GM12878 (cell line): ENCODE measurements around the gene HRCT1. TPM values are rescaled to one million over a fixed set of nuclear protein-coding genes. Genes with fewer than 3 reads are reported as not detected.

Source experiments
- ATAC-seq: fragments of 200-7000 bp; cut with Tn5 transposase; 3 replicates; pipeline ENCODE4 v1.9.1; 2020; ENCODE audit warnings: mild to moderate bottlenecking, moderate library complexity
- BruUV-seq: library from RNA; stranded (reverse); fragments of 400-500 nt; replicated peaks from 2 replicates; lab custom pipeline; 2021; lab: Mats Ljungman, UMichigan
- CTCF ChIA-PET: fragments of 300-600 bp; sonication (Branson Sonifier 250); formaldehyde crosslinking; extraction: SDS; loops from one replicate; lab custom pipeline; 2021; ENCODE audit warnings: inconsistent platforms; lab: Yijun Ruan, JAX
- POLR2A ChIA-PET: fragments of 350-600 bp; formaldehyde crosslinking; extraction: SDS; loops from one replicate; lab custom pipeline; 2021; ENCODE audit warnings: inconsistent platforms; lab: Charles Lee
- RAD21 ChIA-PET: fragments of 300-600 bp; sonication (Branson Sonifier 250); formaldehyde crosslinking; loops from one replicate; lab custom pipeline; 2023; ENCODE audit warnings: antibody characterized with exemption; ENCODE audit not compliant: unreplicated experiment; lab: Charles Lee
- SMC1A ChIA-PET: fragments of 300-600 bp; sonication (Branson Sonifier 250); formaldehyde crosslinking; loops from one replicate; lab custom pipeline; 2023; ENCODE audit not compliant: unreplicated experiment, uncharacterized antibody; lab: Charles Lee
- DNase-seq: peaks from one replicate; pipeline ENCODE4 v3.0.0-alpha.2; 2011; ENCODE audit warnings: low read depth, low spot score
- FAIRE-seq: peaks from 3 replicates; lab custom pipeline; 2011; peaks lifted over from hg19 to GRCh38; lab: Jason Lieb, UNC
- H2AFZ ChIP-seq: 2 replicates; pipeline ENCODE4 v1.6.0; 2011; ENCODE audit warnings: low read depth, low read length, control low read depth; ENCODE audit not compliant: control insufficient read depth
- H3K27ac ChIP-seq: 2 replicates; pipeline ENCODE4 v1.5.1; 2011; ENCODE audit warnings: control low read depth; ENCODE audit not compliant: control insufficient read depth, insufficient read depth
- H3K27me3 ChIP-seq, 2 experiments: replicated peaks in 1 of 2; 2 replicates each; pipeline versions ENCODE4 v1.6.0 to v1.6.1; 2011; ENCODE audit warnings: low read length in 1 of 2; ENCODE audit not compliant: control insufficient read depth in 2 of 2, insufficient read depth in 2 of 2
- H3K36me3 ChIP-seq, 2 experiments: 2 replicates each; pipeline ENCODE4 v1.5.1; 2011; ENCODE audit warnings: low read length in 1 of 2; ENCODE audit not compliant: control insufficient read depth in 2 of 2, insufficient read depth in 2 of 2
- H3K4me1 ChIP-seq: 2 replicates; pipeline ENCODE4 v1.6.1; 2011; ENCODE audit warnings: mild to moderate bottlenecking, low read length, moderate library complexity, mixed read lengths; ENCODE audit not compliant: control insufficient read depth, insufficient read depth
- H3K4me2 ChIP-seq: 2 replicates; pipeline ENCODE4 v1.6.0; 2011; ENCODE audit warnings: control low read depth; ENCODE audit not compliant: control insufficient read depth, insufficient read depth
- H3K4me3 ChIP-seq: fragments of 200-600 bp; sonication (generic); 2 replicates; pipeline ENCODE4 v1.5.1; 2016
- H3K79me2 ChIP-seq: 2 replicates; pipeline ENCODE4 v1.6.0; 2011; ENCODE audit warnings: low read length; ENCODE audit not compliant: control insufficient read depth, insufficient read depth
- H3K9ac ChIP-seq: 2 replicates; pipeline ENCODE4 v1.8.0; 2011; ENCODE audit warnings: low read length, control low read depth, mixed read lengths; ENCODE audit not compliant: control insufficient read depth, insufficient read depth
- H3K9me3 ChIP-seq: replicated peaks from 3 replicates; pipeline ENCODE4 v1.5.1; 2011; ENCODE audit warnings: mild to moderate bottlenecking, low read length; ENCODE audit not compliant: control insufficient read depth, insufficient read depth
- H4K20me1 ChIP-seq: 2 replicates; pipeline ENCODE4 v1.6.0; 2011; ENCODE audit not compliant: control insufficient read depth, insufficient read depth
- BACH1 ChIP-seq: fragments of 450-650 bp; IDR thresholded peaks from 2 replicates; pipeline ENCODE4 v1.6.1; 2017; ENCODE audit warnings: mild to moderate bottlenecking, borderline replicate concordance
- CHD1 ChIP-seq: IDR thresholded peaks from 2 replicates; pipeline ENCODE4 v1.6.1; 2012; ENCODE audit warnings: low read depth, low read length, improper control_type of control experiment
- CHD2 ChIP-seq: IDR thresholded peaks from 2 replicates; pipeline ENCODE4 v1.6.1; 2011; ENCODE audit warnings: low read depth, low read length, improper control_type of control experiment, borderline replicate concordance
- ESRRA ChIP-seq: IDR thresholded peaks from 2 replicates; pipeline ENCODE4 v1.6.1; 2012; ENCODE audit warnings: mild to moderate bottlenecking, low read length, improper control_type of control experiment
- GABPA ChIP-seq: IDR thresholded peaks from 2 replicates; pipeline ENCODE4 v1.6.1; 2014; ENCODE audit warnings: antibody characterized with exemption, low read depth, mild to moderate bottlenecking, inconsistent platforms
- NFYA ChIP-seq: IDR thresholded peaks from 2 replicates; pipeline ENCODE4 v1.6.1; 2011; ENCODE audit warnings: low read depth, mild to moderate bottlenecking, low read length, improper control_type of control experiment, borderline replicate concordance
- RCOR1 ChIP-seq: conservative IDR thresholded peaks from 2 replicates; pipeline ENCODE4 v1.6.1; 2012; ENCODE audit warnings: low read depth, low read length, improper control_type of control experiment
- WGBS: methylation state at CpG from one replicate; pipeline ENCODE4 v1.1.6; 2016; ENCODE audit warnings: low lambda C conversion rate; ENCODE audit not compliant: insufficient replicate concordance, insufficient coverage; ENCODE audit errors: missing lambda C conversion rate; 5-methylcytosine and 5-hydroxymethylcytosine counted together
- in situ Hi-C: fragments of 300-500 bp; cut with MboI; formaldehyde crosslinking; loops from 9 replicates; pipeline ENCODE4 v1.14.3; 2018; ENCODE audit warnings: mixed read lengths
- intact Hi-C: fragments of 100-400 bp; cut with micrococcal nuclease; formaldehyde crosslinking; loops from one replicate; pipeline ENCODE4 v1.14.2; 2022; ENCODE audit not compliant: unreplicated experiment
- polyA plus RNA-seq, 11 experiments: library from polyadenylated mRNA; depleted of rRNA in 4 of 11; unstranded in 6 of 11; stranded (reverse) in 5 of 11; fragments of >200 nt; fragmentation: Nextera tagmentation in 4 of 11; fragmentation: Illumina TruSeq in 1 of 11; extraction: Ambion mirVana in 4 of 11; extraction: Trizol in 1 of 11; gene quantifications; 1 replicate in 1 of 11; 2 replicates in 10 of 11; pipeline versions ENCODE4 v1.2.1 to v1.2.3, GENCODE V29; 2011 to 2016; ENCODE audit warnings: inconsistent platforms in 2 of 11, missing spikeins in 2 of 11, low read depth in 1 of 11
- total RNA-seq, 4 experiments: library from RNA; depleted of rRNA in 3 of 4; stranded (reverse); fragments of >200 nt in 3 of 4; fragmentation: Illumina TruSeq in 1 of 4; extraction: Trizol in 1 of 4; gene quantifications; 2 replicates each; pipeline versions ENCODE4 v1.2.1 to v1.2.3, GENCODE V29; 2013 to 2021
- TF ChIP-seq, protein P1 (sequence below): fragments of 450-650 bp; IDR thresholded peaks from 2 replicates; pipeline ENCODE4 v1.6.1; 2017; ENCODE audit warnings: mild to moderate bottlenecking, moderate library complexity

The HRCT1 gene
- total and polyA plus RNA-seq, 10 of the 15 experiments (the other 5 are each of a cell fraction or from before 2014, with no cell fraction given), result not detected

DNA sequence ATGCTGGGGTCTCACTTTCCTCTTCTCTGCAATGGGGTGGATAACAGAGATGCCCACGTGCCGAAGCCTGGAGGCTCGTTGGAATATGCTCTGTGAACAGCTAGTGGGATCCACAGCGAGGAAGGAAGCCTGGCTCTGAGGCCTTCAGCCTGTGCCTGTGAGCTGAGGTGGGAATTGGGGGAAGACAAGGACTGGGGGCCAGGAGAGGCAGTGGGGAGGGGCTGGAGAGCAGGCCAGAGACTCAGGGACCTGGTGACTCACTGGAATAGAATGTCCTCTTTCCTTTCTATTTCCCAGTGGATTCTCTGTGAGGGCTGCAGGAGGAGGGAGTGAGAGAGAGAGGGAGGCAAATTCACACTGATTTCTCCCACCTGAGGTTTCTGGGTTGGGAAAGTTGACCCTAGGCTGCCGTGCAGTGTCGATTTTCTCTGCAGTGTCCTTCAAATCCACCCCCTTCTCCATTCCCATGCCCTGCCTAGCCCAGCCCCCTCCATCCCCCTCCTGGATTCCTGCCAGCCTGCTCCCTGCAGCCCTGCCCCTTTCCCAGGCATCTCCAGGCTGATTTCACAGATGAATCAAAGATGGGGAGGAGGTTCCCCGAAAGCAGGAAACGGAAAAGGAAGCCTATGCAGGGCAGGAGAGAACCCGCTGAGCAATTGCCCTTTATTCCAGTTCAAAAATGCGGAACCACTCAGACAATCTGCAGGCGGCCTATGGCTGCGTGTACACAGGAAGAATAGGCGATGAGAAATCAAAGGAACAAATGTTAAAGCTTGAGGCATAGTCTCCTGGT is 1.9 kb downstream of the HRCT1 start (continued):
- TF ChIP-seq, protein P1, sequence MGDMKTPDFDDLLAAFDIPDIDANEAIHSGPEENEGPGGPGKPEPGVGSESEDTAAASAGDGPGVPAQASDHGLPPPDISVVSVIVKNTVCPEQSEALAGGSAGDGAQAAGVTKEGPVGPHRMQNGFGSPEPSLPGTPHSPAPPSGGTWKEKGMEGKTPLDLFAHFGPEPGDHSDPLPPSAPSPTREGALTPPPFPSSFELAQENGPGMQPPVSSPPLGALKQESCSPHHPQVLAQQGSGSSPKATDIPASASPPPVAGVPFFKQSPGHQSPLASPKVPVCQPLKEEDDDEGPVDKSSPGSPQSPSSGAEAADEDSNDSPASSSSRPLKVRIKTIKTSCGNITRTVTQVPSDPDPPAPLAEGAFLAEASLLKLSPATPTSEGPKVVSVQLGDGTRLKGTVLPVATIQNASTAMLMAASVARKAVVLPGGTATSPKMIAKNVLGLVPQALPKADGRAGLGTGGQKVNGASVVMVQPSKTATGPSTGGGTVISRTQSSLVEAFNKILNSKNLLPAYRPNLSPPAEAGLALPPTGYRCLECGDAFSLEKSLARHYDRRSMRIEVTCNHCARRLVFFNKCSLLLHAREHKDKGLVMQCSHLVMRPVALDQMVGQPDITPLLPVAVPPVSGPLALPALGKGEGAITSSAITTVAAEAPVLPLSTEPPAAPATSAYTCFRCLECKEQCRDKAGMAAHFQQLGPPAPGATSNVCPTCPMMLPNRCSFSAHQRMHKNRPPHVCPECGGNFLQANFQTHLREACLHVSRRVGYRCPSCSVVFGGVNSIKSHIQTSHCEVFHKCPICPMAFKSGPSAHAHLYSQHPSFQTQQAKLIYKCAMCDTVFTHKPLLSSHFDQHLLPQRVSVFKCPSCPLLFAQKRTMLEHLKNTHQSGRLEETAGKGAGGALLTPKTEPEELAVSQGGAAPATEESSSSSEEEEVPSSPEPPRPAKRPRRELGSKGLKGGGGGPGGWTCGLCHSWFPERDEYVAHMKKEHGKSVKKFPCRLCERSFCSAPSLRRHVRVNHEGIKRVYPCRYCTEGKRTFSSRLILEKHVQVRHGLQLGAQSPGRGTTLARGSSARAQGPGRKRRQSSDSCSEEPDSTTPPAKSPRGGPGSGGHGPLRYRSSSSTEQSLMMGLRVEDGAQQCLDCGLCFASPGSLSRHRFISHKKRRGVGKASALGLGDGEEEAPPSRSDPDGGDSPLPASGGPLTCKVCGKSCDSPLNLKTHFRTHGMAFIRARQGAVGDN, result no peak
- TF ChIP-seq CHD2 (no peak), BACH1 (no peak), RCOR1 (no peak), GABPA (no peak), ESRRA (no peak), NFYA (no peak)
- TF ChIP-seq, all 136 proteins: peak for 0

DNA sequence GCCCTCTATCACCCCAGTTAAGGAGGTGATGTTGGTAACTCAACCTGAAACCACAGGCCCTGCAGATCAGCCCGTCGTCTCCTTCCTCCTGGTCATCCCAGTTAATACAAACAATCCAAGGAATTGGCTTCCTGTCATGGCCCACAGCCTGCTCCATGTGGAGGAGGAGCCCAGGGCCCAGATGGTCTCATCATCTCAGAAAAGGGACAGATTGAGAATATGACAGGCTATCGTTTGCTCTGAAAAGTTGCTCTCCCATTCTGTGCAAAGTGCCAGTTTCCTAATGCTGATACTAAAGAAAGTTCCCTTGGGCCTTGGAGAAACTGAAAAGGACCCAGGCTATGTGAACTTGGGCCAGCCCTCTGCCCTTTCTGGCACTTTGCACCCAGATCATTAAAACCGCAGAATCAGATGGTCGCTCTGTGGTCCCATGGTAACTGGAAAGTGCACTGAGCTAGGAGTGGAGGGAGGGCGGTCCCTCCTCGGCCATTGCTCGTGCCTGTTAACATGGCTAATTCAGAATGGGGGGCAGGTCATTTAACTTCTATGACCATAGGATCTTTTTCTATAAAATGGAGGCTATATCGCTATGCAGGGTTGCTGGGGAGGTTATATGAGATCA is 2.6 kb downstream of the HRCT1 start:
- Histone ChIP-seq H3K4me1 (no peaks in the 10 kb centered on the region), H3K4me2 (no peak overlapping the region), H3K36me3 (no peaks in the 10 kb centered on the region), H3K9ac (no peak overlapping the region), H3K4me3 (no peak overlapping the region), H4K20me1 (no peaks in the 10 kb centered on the region), H2AFZ (no peak overlapping the region), H3K79me2 (no peaks in the 10 kb centered on the region), H3K27me3 (peaks cover 0 to 1% of the 10 kb centered on the region in 2 experiments; a peak in 3 of 4 replicates), H3K27ac (no peak overlapping the region), H3K9me3 (no peaks in the 10 kb centered on the region)
- BruUV-seq, result no TSS peak
- DNase-seq, result no peak
- no peak for ATAC-seq
- TF ChIP-seq CHD1, result no peak
- ChIA-PET POLR2A (no interaction called here), CTCF (interaction anchor here (1.1 kb wide), 1 partner anchor 82 kb away, joined by 4 read pairs; no protein-coding TSS in a partner anchor), SMC1A (no interaction called here), RAD21 (no interaction called here)
- in situ Hi-C loops, result no loop called here
- intact Hi-C loops, result no loop called here
- 65% methylated on average over 9 of the region's 9 CpGs for WGBS
- no peak for FAIRE-seq
